HG03097 (cell line): ENCODE measurements around the gene GAB1.

Source experiments
- ATAC-seq: cut with Tn5 transposase; IDR thresholded peaks from one replicate; pipeline ENCODE4 v1.9.1; 2021; ENCODE audit not compliant: unreplicated experiment, low FRiP score

GAB1 gene

GRCh38 chr4:143383005-143383574, 46.4 kb downstream of the GAB1 start:
- ATAC-seq = no peak

GRCh38 chr4:143384381-143384994, 47.8 kb downstream of the GAB1 start:
- no peak for ATAC-seq

GRCh38 chr4:143386812-143387211, 50.1 kb downstream of the GAB1 start:
- ATAC-seq = no peak

- no peak for ATAC-seq
Measured at GRCh38 chr4:143389579-143390195, 53.0 kb downstream of the GAB1 start.

DNA sequence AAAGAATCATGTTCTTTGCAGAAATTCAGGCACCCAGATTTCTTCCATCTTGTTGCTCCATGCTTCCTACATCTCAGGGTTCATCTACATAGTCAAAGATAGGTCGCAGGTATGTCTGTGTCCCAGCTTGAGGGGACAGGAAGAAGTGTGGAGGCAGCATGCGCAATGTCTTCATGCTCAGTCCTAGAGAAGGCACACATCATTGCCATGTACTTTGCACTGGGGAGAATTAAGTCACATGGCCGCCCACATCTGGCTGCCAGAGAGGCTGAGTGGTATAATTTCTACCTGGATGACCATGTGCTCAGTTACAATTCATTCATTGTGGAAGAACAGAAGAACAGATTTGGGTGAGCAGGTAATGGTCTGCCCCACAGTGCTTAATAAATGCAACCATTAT, 54.1 kb downstream of the GAB1 start:
- ATAC-seq = no peak

- no peak for ATAC-seq
Measured at GRCh38 chr4:143391261-143391660, 54.6 kb downstream of the GAB1 start.

- ATAC-seq = no peak
Measured at GRCh38 chr4:143391895-143392294, 55.2 kb downstream of the GAB1 start.

DNA sequence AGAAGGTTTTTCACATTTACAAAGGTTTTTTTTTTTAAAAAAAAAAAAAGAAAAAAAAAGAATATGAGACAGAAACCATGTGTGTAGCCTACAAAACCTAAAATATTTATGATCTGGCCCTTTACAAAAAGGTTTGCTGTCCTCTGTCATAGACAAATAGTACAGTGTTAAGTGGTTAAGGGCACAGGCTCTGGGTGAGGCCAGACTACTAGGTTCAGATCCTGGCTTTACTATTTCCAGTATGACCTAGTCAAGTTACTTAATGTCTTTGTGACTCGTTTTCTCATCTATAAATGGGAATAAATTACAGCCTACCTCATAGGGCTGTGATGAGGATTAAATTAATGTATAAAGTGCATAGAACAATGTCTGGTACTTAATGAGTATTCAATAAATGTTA, 56.5 kb downstream of the GAB1 start:
- ATAC-seq = no peak

GRCh38 chr4:143394739-143395453, 58.2 kb downstream of the GAB1 start:
- no peak for ATAC-seq

GRCh38 chr4:143396695-143397094, 60.0 kb downstream of the GAB1 start:
- no peak for ATAC-seq

DNA sequence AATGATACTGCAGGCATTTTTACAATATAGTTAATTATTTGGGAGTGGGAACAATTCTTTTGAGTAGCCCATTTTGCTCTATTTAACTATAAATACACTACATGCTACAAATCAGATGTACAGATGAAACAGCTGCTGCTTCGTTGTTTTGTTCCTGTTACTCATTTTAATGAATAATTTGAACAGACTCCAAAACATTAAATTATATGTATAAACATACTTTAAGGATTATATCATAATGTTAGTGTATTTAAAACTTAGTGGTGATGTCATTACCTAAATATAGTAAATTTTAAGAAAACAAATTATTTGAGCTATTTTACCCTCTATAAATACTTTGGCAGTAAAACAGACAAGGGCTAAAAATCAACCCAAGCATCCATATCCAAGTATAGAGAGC, 60.7 kb downstream of the GAB1 start:
- ATAC-seq = no peak

DNA sequence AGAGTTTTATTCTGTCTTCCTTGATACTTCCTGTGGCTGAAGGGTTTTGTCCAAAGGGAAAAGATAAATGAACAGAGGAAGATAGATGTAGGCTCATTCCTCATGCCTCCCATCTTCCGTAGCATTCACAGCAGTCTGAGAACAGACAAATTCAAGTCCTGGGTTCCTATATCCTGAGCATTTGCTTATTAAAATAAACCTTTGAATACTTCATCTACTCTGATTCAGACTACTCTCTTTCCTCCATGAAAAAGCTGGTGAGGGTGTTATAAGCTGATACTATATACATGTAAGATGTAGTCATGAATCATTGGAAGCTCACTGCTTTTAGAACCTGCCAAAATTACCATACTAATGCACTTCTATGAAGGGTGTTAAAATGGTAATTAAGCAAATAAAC, 61.2 kb downstream of the GAB1 start:
- ATAC-seq = no peak

DNA sequence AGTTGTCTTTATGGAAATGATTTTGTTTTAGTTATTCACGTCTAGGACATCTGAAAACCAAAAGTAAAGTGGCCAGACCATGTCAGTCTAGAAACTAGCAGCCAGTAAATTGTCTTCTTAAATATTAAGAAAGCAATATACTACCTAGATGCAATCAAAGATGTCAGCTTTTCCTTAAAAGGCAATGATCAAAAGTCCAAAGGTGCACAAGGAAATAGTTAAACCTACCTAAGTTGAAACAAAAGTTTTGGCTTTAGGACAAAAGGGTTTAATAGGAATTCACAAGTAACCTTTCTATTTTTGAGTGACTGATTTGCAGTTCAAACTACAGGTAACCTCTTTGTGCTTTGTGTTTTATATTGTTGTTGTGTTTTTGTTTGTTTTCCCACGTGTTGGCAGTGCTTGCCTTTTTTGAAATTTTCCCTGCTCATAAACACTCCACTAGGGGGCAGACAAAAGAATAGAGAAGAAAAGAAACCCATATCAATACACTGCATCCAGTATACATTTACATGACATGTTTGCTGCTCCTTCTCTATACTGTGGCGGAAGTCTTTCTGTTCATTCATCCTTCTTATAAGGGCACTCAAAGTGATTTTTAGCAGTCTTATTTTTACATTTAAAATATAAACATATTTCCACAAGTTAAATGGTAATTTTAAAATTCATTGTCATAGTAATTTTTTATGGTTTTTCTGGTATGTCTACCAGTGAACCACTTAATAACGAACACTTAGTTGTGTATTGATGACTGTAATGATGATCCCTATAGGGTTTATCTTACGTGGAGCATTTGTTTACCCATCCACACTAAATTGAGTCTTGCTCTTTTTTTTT, 62.7 kb downstream of the GAB1 start:
- no peak for ATAC-seq

GRCh38 chr4:143400082-143400481, 63.4 kb downstream of the GAB1 start:
- no peak for ATAC-seq

GRCh38 chr4:143402776-143403552, 66.3 kb downstream of the GAB1 start:
- ATAC-seq = peak; percentile 29

- no peak for ATAC-seq
Measured at GRCh38 chr4:143403553-143403820, 66.8 kb downstream of the GAB1 start.

DNA sequence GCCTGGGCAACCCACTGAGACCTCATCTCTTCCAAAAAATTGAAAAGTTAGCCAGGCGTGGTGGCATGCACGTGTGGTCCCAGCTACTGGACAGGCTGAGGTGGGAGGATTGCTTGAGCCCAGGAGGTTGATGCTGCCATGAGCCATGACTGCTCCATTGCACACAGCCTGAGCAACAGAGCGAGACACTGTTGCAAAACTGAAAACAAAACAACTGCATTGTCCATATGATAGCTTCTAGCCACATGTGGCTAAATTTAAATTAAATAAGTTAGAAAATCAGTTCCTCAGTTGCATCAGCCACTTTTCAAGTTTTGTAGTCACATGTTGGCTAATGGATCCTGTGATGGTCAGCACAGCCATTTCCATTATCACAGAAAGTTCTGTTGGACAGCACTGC, 67.9 kb downstream of the GAB1 start:
- ATAC-seq = peak; percentile 91

DNA sequence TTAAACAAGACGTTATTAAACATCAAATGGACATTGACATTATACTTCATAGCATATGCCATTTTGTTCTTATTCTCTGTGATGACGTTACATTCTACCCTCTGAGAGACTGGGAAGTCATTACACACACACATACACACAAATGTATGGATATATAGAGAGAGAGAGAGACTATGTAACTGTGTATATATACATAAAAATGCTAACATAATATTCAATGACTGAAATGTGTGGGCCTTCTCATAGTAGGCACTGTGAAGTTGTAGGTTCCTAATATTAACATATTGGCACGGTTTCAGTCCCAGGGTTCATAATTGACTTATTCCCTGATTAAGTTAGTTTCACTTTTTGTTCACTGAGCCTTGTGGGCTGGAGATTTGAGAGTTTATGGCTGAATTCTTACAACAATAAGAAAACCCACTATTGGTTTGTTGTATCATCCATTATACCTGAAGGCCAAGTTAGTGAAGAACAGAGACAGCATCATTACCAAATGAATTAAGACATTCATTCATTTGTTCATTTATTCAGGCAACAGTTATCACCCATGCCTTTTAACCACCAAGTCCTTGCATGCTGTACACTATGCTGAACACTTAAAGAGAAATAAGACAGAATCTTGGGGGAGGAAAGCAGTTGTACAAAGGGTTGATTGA, 68.5 kb downstream of the GAB1 start:
- ATAC-seq = peak; percentile 33

DNA sequence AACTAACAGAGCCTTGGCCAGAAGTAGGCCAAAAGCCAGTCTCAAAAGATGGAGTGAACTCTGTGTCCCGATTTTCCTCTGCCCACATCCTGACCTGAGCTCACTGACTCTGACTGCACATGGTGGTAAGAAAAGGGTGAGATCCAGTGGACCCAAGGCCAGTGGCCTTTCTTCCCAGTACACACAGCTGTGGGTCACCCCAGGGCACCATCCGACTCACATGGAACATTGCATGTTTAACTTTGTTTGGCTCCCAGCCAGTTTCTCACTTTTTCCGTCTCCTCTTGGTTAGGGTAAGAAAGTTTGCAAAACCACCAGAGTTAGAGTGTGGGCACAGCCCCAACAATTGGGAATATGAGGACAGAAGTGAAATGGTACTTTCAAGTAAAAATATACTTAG, 69.8 kb downstream of the GAB1 start:
- no peak for ATAC-seq

DNA sequence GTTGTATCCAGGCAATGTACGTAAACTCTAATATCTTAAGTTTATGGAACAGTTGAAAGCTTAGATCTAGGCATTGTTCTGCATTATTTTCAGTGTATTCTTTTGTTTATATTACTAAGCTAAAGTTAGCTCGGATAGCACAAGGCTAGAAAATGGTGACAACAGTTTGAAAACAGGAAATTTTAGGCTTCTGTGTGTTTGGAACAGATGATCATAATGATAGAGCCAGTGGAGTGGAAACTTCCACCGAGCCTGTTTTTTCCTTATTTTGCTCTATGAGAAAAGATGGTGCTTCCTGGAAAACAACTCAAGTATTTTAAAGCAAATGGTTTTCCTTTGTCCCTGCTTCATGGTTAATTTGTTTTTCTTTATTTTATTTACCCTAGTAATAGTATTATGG, 70.8 kb downstream of the GAB1 start:
- no peak for ATAC-seq
